Smooth muscle cell (in vitro differentiated cells): ENCODE data around the gene ITPKA. TPM values are rescaled to one million over a fixed set of nuclear protein-coding genes. Genes with fewer than 3 reads are reported as not detected.

Source experiments
- DNase-seq: peaks from one replicate; lab custom pipeline; 2025; ENCODE audit not compliant: unreplicated experiment; lab: John Stamatoyannopoulos, UW
- H2AFZ ChIP-seq: fragments of 200-600 bp; sonication (generic); 2 replicates; pipeline ENCODE4 v1.6.0; 2016; ENCODE audit warnings: antibody characterized with exemption, low read depth, mild to moderate bottlenecking
- H3F3A ChIP-seq: fragments of 200-600 bp; sonication (generic); 2 replicates; pipeline ENCODE4 v1.6.0; 2017; ENCODE audit warnings: antibody characterized with exemption, low read depth
- H3K27ac ChIP-seq: fragments of 200-600 bp; sonication (generic); 2 replicates; pipeline ENCODE4 v1.5.1; 2016; ENCODE audit warnings: low read depth, mild to moderate bottlenecking
- H3K27me3 ChIP-seq: fragments of 200-600 bp; sonication (generic); 2 replicates; pipeline ENCODE4 v1.6.1; 2016; ENCODE audit warnings: low read depth, mild to moderate bottlenecking
- H3K36me3 ChIP-seq: fragments of 200-600 bp; sonication (generic); 2 replicates; pipeline ENCODE4 v1.5.1; 2016; ENCODE audit warnings: low read depth
- H3K4me1 ChIP-seq: fragments of 200-600 bp; sonication (generic); 2 replicates; pipeline ENCODE4 v1.5.1; 2016; ENCODE audit warnings: low read depth
- H3K4me2 ChIP-seq: fragments of 200-600 bp; sonication (generic); 2 replicates; pipeline ENCODE4 v1.6.0; 2016; ENCODE audit warnings: mild to moderate bottlenecking
- H3K4me3 ChIP-seq: fragments of 200-600 bp; sonication (generic); 2 replicates; pipeline ENCODE4 v1.5.1; 2016; ENCODE audit warnings: mild to moderate bottlenecking
- H3K79me2 ChIP-seq: fragments of 200-600 bp; sonication (generic); 2 replicates; pipeline ENCODE4 v1.6.0; 2016; ENCODE audit warnings: low read depth, mild to moderate bottlenecking
- H3K9ac ChIP-seq: fragments of 200-600 bp; sonication (generic); 2 replicates; pipeline ENCODE4 v1.6.0; 2016; ENCODE audit warnings: low read depth
- H3K9me3 ChIP-seq: fragments of 200-600 bp; sonication (generic); replicated peaks from 2 replicates; pipeline ENCODE4 v1.5.1; 2016; ENCODE audit warnings: low read depth
- H4K20me1 ChIP-seq: fragments of 200-600 bp; sonication (generic); 2 replicates; pipeline ENCODE4 v1.6.0; 2016; ENCODE audit warnings: low read depth
- CTCF ChIP-seq: fragments of 200-600 bp; sonication (generic); IDR thresholded peaks from 2 replicates; pipeline ENCODE4 v1.5.1; 2017; ENCODE audit warnings: borderline replicate concordance, mild to moderate bottlenecking, antibody characterized with exemption; ENCODE audit not compliant: insufficient read depth, poor library complexity, severe bottlenecking
- WGBS: methylation state at CpG from one replicate; pipeline ENCODE4 v1.1.7; 2016; ENCODE audit warnings: low lambda C conversion rate; 5-methylcytosine and 5-hydroxymethylcytosine counted together
- polyA plus RNA-seq: library from polyadenylated mRNA; unstranded; fragments of >200 nt; fragmentation: Nextera tagmentation; extraction: Ambion mirVana; gene quantifications from 2 replicates; pipeline ENCODE4 v1.2.1, GENCODE V29; 2016
- total RNA-seq: library from RNA; depleted of rRNA; stranded (reverse); fragments of >200 nt; gene quantifications from 2 replicates; pipeline ENCODE4 v1.2.3, GENCODE V29; 2014

ITPKA gene
- total and polyA plus RNA-seq, 2 experiments from 2014 or later, result 2.1 to 2.8 TPM

DNA sequence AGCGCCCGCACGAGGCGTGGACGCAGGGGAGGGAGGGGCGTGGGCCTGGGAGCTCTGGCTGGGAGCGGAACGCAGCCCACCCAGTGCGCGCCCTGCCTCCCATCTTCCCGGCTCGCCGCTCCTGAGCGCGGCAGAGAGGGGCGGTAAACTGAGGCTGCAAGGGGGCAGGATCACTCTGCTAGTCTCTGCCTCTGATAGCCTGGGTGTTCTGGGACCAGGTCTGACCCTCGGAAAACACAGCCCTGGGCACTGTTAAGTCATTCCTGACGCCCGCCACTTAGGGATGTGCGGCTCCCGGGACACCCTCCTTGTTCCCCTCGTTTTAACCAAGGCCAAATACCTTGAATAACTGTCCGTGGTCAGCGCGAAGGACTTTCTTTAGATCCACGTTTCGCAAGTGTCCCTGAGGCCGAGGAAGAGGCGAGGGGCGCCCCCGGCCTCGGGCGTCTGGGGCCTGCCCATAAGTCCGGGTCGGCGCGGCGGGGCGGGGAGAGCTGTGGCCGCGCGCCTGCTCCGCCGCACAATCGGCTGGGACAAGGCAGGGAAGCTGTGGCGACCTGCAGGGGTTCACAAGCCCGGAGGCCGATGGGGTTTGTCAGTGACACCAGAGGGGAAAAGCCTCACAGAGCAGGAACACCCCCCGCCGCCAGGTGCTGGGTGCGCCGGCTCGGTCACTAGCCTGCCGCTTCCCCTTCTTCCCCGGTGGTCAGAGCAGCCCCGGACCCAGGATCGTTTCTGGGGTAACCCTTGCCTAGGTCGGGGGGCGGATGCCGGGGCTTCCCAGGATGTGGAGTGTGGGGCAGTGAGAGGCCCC lies 1.5 kb downstream of the ITPKA start:
- no peaks in the 10 kb centered on the region for H4K20me1 ChIP-seq
- H3K79me2 ChIP-seq, result no peaks in the 10 kb centered on the region
- H3K4me1 ChIP-seq, result peaks cover 22% of the 10 kb centered on the region
- H3K9me3 ChIP-seq, result no peaks in the 10 kb centered on the region
- H3K4me3 ChIP-seq, result peak overlapping the region; percentile 56
- no peak overlapping the region for H3K27ac ChIP-seq
- 3% methylated on average over 50 of the region's 60 CpGs for WGBS
- H3K36me3 ChIP-seq, result no peaks in the 10 kb centered on the region
- H3K9ac ChIP-seq, result no peak overlapping the region
- H3F3A ChIP-seq, result peaks cover 13% of the 10 kb centered on the region
- no peak for DNase-seq
- no peak overlapping the region for H2AFZ ChIP-seq
- peaks cover 62% of the 10 kb centered on the region for H3K27me3 ChIP-seq
- TF ChIP-seq CTCF, result no peak
- peak overlapping the region; percentile 91 for H3K4me2 ChIP-seq

DNA sequence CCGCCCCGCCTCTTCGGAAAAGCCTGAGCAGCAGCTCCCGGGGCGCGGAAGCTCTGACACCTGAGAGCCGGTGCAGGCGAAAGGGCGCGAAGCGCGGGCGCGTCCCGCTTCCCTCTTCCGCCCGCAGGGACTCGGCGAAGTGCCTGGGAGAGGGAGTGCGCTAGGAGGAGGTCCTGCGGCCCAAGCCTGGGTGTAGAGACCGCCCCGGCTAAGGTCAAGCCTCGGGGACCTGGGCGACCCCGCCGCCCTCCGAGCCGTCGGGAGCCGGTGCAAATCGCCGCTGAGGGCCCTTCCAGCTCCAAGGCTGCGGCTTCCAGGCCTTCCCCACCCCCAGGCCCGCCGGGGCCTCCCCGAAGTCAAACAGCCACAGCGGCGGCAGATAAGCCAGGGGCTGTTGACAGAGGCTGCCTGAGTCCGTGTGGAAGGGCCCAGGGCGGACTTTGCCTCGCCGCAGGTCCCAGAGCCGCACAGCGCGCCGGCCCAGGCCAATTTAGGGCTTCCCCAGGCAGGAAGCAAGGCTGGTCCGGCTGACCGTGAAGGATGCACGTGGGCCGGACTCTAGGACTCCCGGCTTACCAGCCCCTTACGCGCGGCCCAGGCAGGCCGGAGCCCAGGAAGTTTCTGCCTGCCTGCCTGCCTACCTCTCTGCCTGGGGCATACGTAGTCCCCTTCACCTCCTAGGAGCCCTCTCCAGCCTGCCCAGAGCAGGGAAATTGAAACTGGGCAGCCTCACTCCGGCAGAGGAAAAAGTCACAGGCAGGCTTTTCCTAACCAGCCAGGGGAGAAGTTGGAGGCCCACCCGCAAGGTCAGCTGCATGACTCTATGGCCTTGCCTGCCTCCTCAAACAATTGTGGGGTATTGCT lies 2.3 kb downstream of the ITPKA start:
- peak; percentile 18 for DNase-seq
- WGBS, result 9% methylated on average over 51 of the region's 59 CpGs
- Histone ChIP-seq H3F3A (peaks cover 13% of the 10 kb centered on the region), H4K20me1 (no peaks in the 10 kb centered on the region), H3K9ac (no peak overlapping the region), H2AFZ (no peak overlapping the region), H3K27ac (no peak overlapping the region), H3K4me3 (peak overlapping the region; percentile 56), H3K4me1 (peaks cover 22% of the 10 kb centered on the region), H3K27me3 (peaks cover 71% of the 10 kb centered on the region), H3K36me3 (no peaks in the 10 kb centered on the region), H3K79me2 (no peaks in the 10 kb centered on the region), H3K9me3 (no peaks in the 10 kb centered on the region), H3K4me2 (peak overlapping the region; percentile 91)
- no peak for TF ChIP-seq CTCF

GRCh38 chr15:41498657-41499056 lies 5.0 kb downstream of the ITPKA start:
- no peaks in the 10 kb centered on the region for H3K9me3 ChIP-seq
- DNase-seq, result no peak
- TF ChIP-seq CTCF, result no peak
- H2AFZ ChIP-seq, result no peak overlapping the region
- WGBS, result 79% methylated on average over 2 of the region's 2 CpGs
- H3K4me3 ChIP-seq, result no peak overlapping the region
- H4K20me1 ChIP-seq, result no peaks in the 10 kb centered on the region
- H3K4me2 ChIP-seq, result no peak overlapping the region
- H3K79me2 ChIP-seq, result no peaks in the 10 kb centered on the region
- H3K4me1 ChIP-seq, result peaks cover 24% of the 10 kb centered on the region
- no peak overlapping the region for H3K27ac ChIP-seq
- H3K36me3 ChIP-seq, result no peaks in the 10 kb centered on the region
- no peaks in the 10 kb centered on the region for H3F3A ChIP-seq
- peaks cover 98% of the 10 kb centered on the region for H3K27me3 ChIP-seq
- H3K9ac ChIP-seq, result no peak overlapping the region
